Measurements from ENCODE around the gene GIMAP5.
"Not testable (repeated sequence)": the region's sequence is repeated elsewhere in the genome, so short reads cannot be mapped to it uniquely, and the experiment has no call there.

Gene GIMAP5

GRCh38 chr7:150759479-150759878 is 22.3 kb downstream of the GIMAP5 start:
- no CpG with 5 or more reads among the region's 1 CpG for WGBS (ENCODE audit: insufficient coverage, insufficient read length)
- Histone ChIP-seq H3K36me3 (ENCODE audit: control insufficient read depth, insufficient read depth, low read length) (no peaks in the 10 kb centered on the region), H3K4me1 (ENCODE audit: control insufficient read depth, insufficient read depth, low read length) (no peaks in the 10 kb centered on the region), H3K27me3 (ENCODE audit: control insufficient read depth, insufficient read depth, low read length) (no peaks in the 10 kb centered on the region; the same call in 1 of the 2 replicates), H3K9me3 (ENCODE audit: control insufficient read depth, insufficient read depth, low read length) (no peaks in the 10 kb centered on the region), H3K27ac (ENCODE audit: low read length) (no peak overlapping the region), H3K4me3 (ENCODE audit: low read length) (no peak overlapping the region)
- no peak for DNase-seq (ENCODE audit: low read depth, low spot score)

GRCh38 chr7:150766334-150766709 is 29.1 kb downstream of the GIMAP5 start:
- DNase-seq (ENCODE audit: low read depth, low spot score), result no peak
- no peaks in the 10 kb centered on the region for H3K36me3 ChIP-seq (ENCODE audit: control insufficient read depth, insufficient read depth, low read length)
- no peak overlapping the region for H3K27ac ChIP-seq (ENCODE audit: low read length)
- no peak overlapping the region for H3K4me3 ChIP-seq (ENCODE audit: low read length)
- no peaks in the 10 kb centered on the region for H3K4me1 ChIP-seq (ENCODE audit: control insufficient read depth, insufficient read depth, low read length)
- no peaks in the 10 kb centered on the region for H3K9me3 ChIP-seq (ENCODE audit: control insufficient read depth, insufficient read depth, low read length)
- H3K27me3 ChIP-seq (ENCODE audit: control insufficient read depth, insufficient read depth, low read length), result no peaks in the 10 kb centered on the region

- H3K4me3 ChIP-seq (ENCODE audit: low read length), result no peak overlapping the region
- no peaks in the 10 kb centered on the region for H3K27me3 ChIP-seq (ENCODE audit: control insufficient read depth, insufficient read depth, low read length)
- DNase-seq (ENCODE audit: low read depth, low spot score), result no peak
- no peaks in the 10 kb centered on the region for H3K9me3 ChIP-seq (ENCODE audit: control insufficient read depth, insufficient read depth, low read length)
- no CpG with 5 or more reads among the region's 4 CpGs for WGBS (ENCODE audit: insufficient coverage, insufficient read length)
- H3K27ac ChIP-seq (ENCODE audit: low read length), result no peak overlapping the region
- H3K36me3 ChIP-seq (ENCODE audit: control insufficient read depth, insufficient read depth, low read length), result no peaks in the 10 kb centered on the region
- no peaks in the 10 kb centered on the region for H3K4me1 ChIP-seq (ENCODE audit: control insufficient read depth, insufficient read depth, low read length)
Observed at GRCh38 chr7:150769768-150770167, 32.5 kb downstream of the GIMAP5 start.

- no CpG with 5 or more reads among the region's 1 CpG for WGBS (ENCODE audit: insufficient coverage, insufficient read length)
- H3K4me3 ChIP-seq (ENCODE audit: low read length); H3K27me3 ChIP-seq (ENCODE audit: control insufficient read depth, insufficient read depth, low read length); DNase-seq (ENCODE audit: low read depth, low spot score); H3K36me3 ChIP-seq (ENCODE audit: control insufficient read depth, insufficient read depth, low read length); H3K27ac ChIP-seq (ENCODE audit: low read length); H3K9me3 ChIP-seq (ENCODE audit: control insufficient read depth, insufficient read depth, low read length); H3K4me1 ChIP-seq (ENCODE audit: control insufficient read depth, insufficient read depth, low read length): not testable (repeated sequence)
Observed at GRCh38 chr7:150774131-150774530, 36.9 kb downstream of the GIMAP5 start.

GRCh38 chr7:150778014-150778737 is 41.0 kb downstream of the GIMAP5 start:
- Histone ChIP-seq H3K27me3 (ENCODE audit: control insufficient read depth, insufficient read depth, low read length) (no peaks in the 10 kb centered on the region), H3K36me3 (ENCODE audit: control insufficient read depth, insufficient read depth, low read length) (no peaks in the 10 kb centered on the region), H3K9me3 (ENCODE audit: control insufficient read depth, insufficient read depth, low read length) (no peaks in the 10 kb centered on the region), H3K27ac (ENCODE audit: low read length) (no peak overlapping the region), H3K4me3 (ENCODE audit: low read length) (no peak overlapping the region), H3K4me1 (ENCODE audit: control insufficient read depth, insufficient read depth, low read length) (no peaks in the 10 kb centered on the region)
- WGBS (ENCODE audit: insufficient coverage, insufficient read length), result no CpG with 5 or more reads among the region's 8 CpGs
- no peak for DNase-seq (ENCODE audit: low read depth, low spot score)

GRCh38 chr7:150778738-150779301 is 41.6 kb downstream of the GIMAP5 start:
- WGBS (ENCODE audit: insufficient coverage, insufficient read length), result no CpG with 5 or more reads among the region's 12 CpGs
- no peaks in the 10 kb centered on the region for H3K4me1 ChIP-seq (ENCODE audit: control insufficient read depth, insufficient read depth, low read length)
- no peak overlapping the region for H3K4me3 ChIP-seq (ENCODE audit: low read length)
- H3K36me3 ChIP-seq (ENCODE audit: control insufficient read depth, insufficient read depth, low read length), result no peaks in the 10 kb centered on the region
- H3K27me3 ChIP-seq (ENCODE audit: control insufficient read depth, insufficient read depth, low read length), result no peaks in the 10 kb centered on the region
- H3K9me3 ChIP-seq (ENCODE audit: control insufficient read depth, insufficient read depth, low read length), result no peaks in the 10 kb centered on the region
- H3K27ac ChIP-seq (ENCODE audit: low read length), result no peak overlapping the region
- DNase-seq (ENCODE audit: low read depth, low spot score), result peak; percentile 47

- DNase-seq (ENCODE audit: low read depth, low spot score), result no peak
- Histone ChIP-seq H3K4me3 (ENCODE audit: low read length) (no peak overlapping the region), H3K9me3 (ENCODE audit: control insufficient read depth, insufficient read depth, low read length) (no peaks in the 10 kb centered on the region), H3K27ac (ENCODE audit: low read length) (no peak overlapping the region), H3K27me3 (ENCODE audit: control insufficient read depth, insufficient read depth, low read length) (peaks cover 2% of the 10 kb centered on the region; the same call in 1 of the 2 replicates), H3K36me3 (ENCODE audit: control insufficient read depth, insufficient read depth, low read length) (no peaks in the 10 kb centered on the region), H3K4me1 (ENCODE audit: control insufficient read depth, insufficient read depth, low read length) (no peaks in the 10 kb centered on the region)
- no CpG with 5 or more reads among the region's 3 CpGs for WGBS (ENCODE audit: insufficient coverage, insufficient read length)
Observed at GRCh38 chr7:150780292-150780691, 43.1 kb downstream of the GIMAP5 start.

- H3K36me3 ChIP-seq (ENCODE audit: control insufficient read depth, insufficient read depth, low read length), result no peaks in the 10 kb centered on the region
- no CpG with 5 or more reads among the region's 3 CpGs for WGBS (ENCODE audit: insufficient coverage, insufficient read length)
- no peak overlapping the region for H3K4me3 ChIP-seq (ENCODE audit: low read length)
- DNase-seq (ENCODE audit: low read depth, low spot score), result no peak
- no peaks in the 10 kb centered on the region for H3K9me3 ChIP-seq (ENCODE audit: control insufficient read depth, insufficient read depth, low read length)
- H3K27me3 ChIP-seq (ENCODE audit: control insufficient read depth, insufficient read depth, low read length), result peaks cover 2% of the 10 kb centered on the region; the same call in 1 of the 2 replicates
- H3K27ac ChIP-seq (ENCODE audit: low read length), result no peak overlapping the region
- H3K4me1 ChIP-seq (ENCODE audit: control insufficient read depth, insufficient read depth, low read length), result no peaks in the 10 kb centered on the region
Observed at GRCh38 chr7:150781103-150781502, 43.9 kb downstream of the GIMAP5 start.

GRCh38 chr7:150781961-150782360 is 44.7 kb downstream of the GIMAP5 start:
- H3K36me3 ChIP-seq (ENCODE audit: control insufficient read depth, insufficient read depth, low read length), result no peaks in the 10 kb centered on the region
- no peaks in the 10 kb centered on the region for H3K4me1 ChIP-seq (ENCODE audit: control insufficient read depth, insufficient read depth, low read length)
- no peak overlapping the region for H3K27ac ChIP-seq (ENCODE audit: low read length)
- no peak overlapping the region for H3K4me3 ChIP-seq (ENCODE audit: low read length)
- no peaks in the 10 kb centered on the region for H3K9me3 ChIP-seq (ENCODE audit: control insufficient read depth, insufficient read depth, low read length)
- H3K27me3 ChIP-seq (ENCODE audit: control insufficient read depth, insufficient read depth, low read length), result peaks cover 2% of the 10 kb centered on the region; the same call in 1 of the 2 replicates
- WGBS (ENCODE audit: insufficient coverage, insufficient read length), result no CpG with 5 or more reads among the region's 2 CpGs
- DNase-seq (ENCODE audit: low read depth, low spot score), result no peak

GRCh38 chr7:150784120-150784736 is 47.0 kb downstream of the GIMAP5 start:
- no CpG with 5 or more reads among the region's 9 CpGs for WGBS (ENCODE audit: insufficient coverage, insufficient read length)
- H3K9me3 ChIP-seq (ENCODE audit: control insufficient read depth, insufficient read depth, low read length), result no peaks in the 10 kb centered on the region
- no peaks in the 10 kb centered on the region for H3K4me1 ChIP-seq (ENCODE audit: control insufficient read depth, insufficient read depth, low read length)
- no peak overlapping the region for H3K4me3 ChIP-seq (ENCODE audit: low read length)
- H3K27me3 ChIP-seq (ENCODE audit: control insufficient read depth, insufficient read depth, low read length), result peaks cover 2% of the 10 kb centered on the region; the same call in 1 of the 2 replicates
- no peak overlapping the region for H3K27ac ChIP-seq (ENCODE audit: low read length)
- H3K36me3 ChIP-seq (ENCODE audit: control insufficient read depth, insufficient read depth, low read length), result no peaks in the 10 kb centered on the region
- no peak for DNase-seq (ENCODE audit: low read depth, low spot score)
